MM.1S (cell line): ENCODE measurements around the gene ZBTB38.
A peak's percentile ranks its signal among the peaks of the same experiment; 100 is the strongest.

Experiments used
- DNase-seq: peaks from one replicate; pipeline ENCODE4 v3.0.0-alpha.2; 2015
- H2AFZ ChIP-seq: fragments of 300-600 bp; sonication (generic); 2 replicates; pipeline ENCODE4 v1.6.0; 2016; ENCODE audit warnings: antibody characterized with exemption, low read length
- H3F3A ChIP-seq: fragments of 300-600 bp; sonication (generic); 2 replicates; pipeline ENCODE4 v1.6.1; 2016; ENCODE audit warnings: mild to moderate bottlenecking, antibody characterized with exemption, low read length, moderate library complexity, mixed read lengths; ENCODE audit not compliant: insufficient read depth
- H3K27ac ChIP-seq: fragments of 300-600 bp; sonication (generic); 2 replicates; pipeline ENCODE4 v1.5.1; 2016; ENCODE audit warnings: mild to moderate bottlenecking, low read length
- H3K27me3 ChIP-seq: fragments of 300-600 bp; sonication (generic); replicated peaks from 2 replicates; pipeline ENCODE4 v1.6.0; 2016; ENCODE audit warnings: low read length; ENCODE audit not compliant: insufficient read depth
- H3K36me3 ChIP-seq: fragments of 300-600 bp; sonication (generic); replicated peaks from 2 replicates; pipeline ENCODE4 v1.6.1; 2016; ENCODE audit warnings: mild to moderate bottlenecking, low read length, mixed read lengths; ENCODE audit not compliant: insufficient read depth
- H3K4me1 ChIP-seq: fragments of 300-600 bp; sonication (generic); 2 replicates; pipeline ENCODE4 v1.6.1; 2016; ENCODE audit warnings: low read length, mixed read lengths
- H3K4me2 ChIP-seq: fragments of 300-600 bp; sonication (generic); 2 replicates; pipeline ENCODE4 v1.6.0; 2016; ENCODE audit warnings: low read depth, low read length
- H3K4me3 ChIP-seq: fragments of 300-600 bp; sonication (generic); 2 replicates; pipeline ENCODE4 v1.5.1; 2016; ENCODE audit warnings: low read length, mixed read lengths
- H3K79me2 ChIP-seq: fragments of 300-600 bp; sonication (generic); 2 replicates; pipeline ENCODE4 v1.6.1; 2016; ENCODE audit warnings: mixed run types, low read length, mixed read lengths
- H3K9ac ChIP-seq: fragments of 300-600 bp; sonication (generic); 2 replicates; pipeline ENCODE4 v1.6.1; 2016; ENCODE audit warnings: low read length, mixed read lengths
- H3K9me2 ChIP-seq: fragments of 300-600 bp; sonication (generic); replicated peaks from 2 replicates; pipeline ENCODE4 v1.6.1; 2016; ENCODE audit warnings: mild to moderate bottlenecking, low read length, mixed read lengths; ENCODE audit not compliant: insufficient read depth
- H3K9me3 ChIP-seq: fragments of 300-600 bp; sonication (generic); replicated peaks from 2 replicates; pipeline ENCODE4 v1.6.1; 2016; ENCODE audit warnings: mild to moderate bottlenecking, low read length, mixed read lengths; ENCODE audit not compliant: insufficient read depth
- H4K20me1 ChIP-seq: fragments of 300-600 bp; sonication (generic); 2 replicates; pipeline ENCODE4 v1.6.1; 2016; ENCODE audit warnings: mild to moderate bottlenecking, low read length, moderate library complexity, mixed read lengths; ENCODE audit not compliant: insufficient read depth
- CTCF ChIP-seq: fragments of 300-600 bp; sonication (generic); IDR thresholded peaks from 2 replicates; pipeline ENCODE4 v1.5.1; 2016; ENCODE audit warnings: antibody characterized with exemption, low read length, mixed read lengths
- EZH2 ChIP-seq: fragments of 300-600 bp; sonication (generic); optimal IDR thresholded peaks from 2 replicates; pipeline ENCODE3; 2017; ENCODE audit warnings: low read depth, mild to moderate bottlenecking, antibody characterized with exemption, low read length, mixed read lengths
- EZH2phosphoT487 ChIP-seq: fragments of 300-600 bp; sonication (generic); IDR thresholded peaks from 2 replicates; pipeline ENCODE4 v1.6.1; 2018; ENCODE audit warnings: antibody characterized with exemption, low read length

The ZBTB38 gene

GRCh38 chr3:141392416-141392815, 24.1 kb downstream of the ZBTB38 start:
- H4K20me1 ChIP-seq = no peaks in the 10 kb centered on the region
- peak overlapping the region; percentile 67 for H3K4me3 ChIP-seq
- peak overlapping the region; percentile 90 for H3K4me2 ChIP-seq
- no peak overlapping the region for H2AFZ ChIP-seq
- no peaks in the 10 kb centered on the region for H3K27me3 ChIP-seq
- H3K27ac ChIP-seq = peak overlapping the region; percentile 100
- H3K9me2 ChIP-seq = no peaks in the 10 kb centered on the region
- H3K9me3 ChIP-seq = no peaks in the 10 kb centered on the region
- TF ChIP-seq EZH2phosphoT487 (no peak), EZH2 (no peak), CTCF (no peak)
- peaks cover 57% of the 10 kb centered on the region for H3K4me1 ChIP-seq
- H3K9ac ChIP-seq = peak overlapping the region; percentile 100; the same call in 1 of the 2 replicates
- peaks cover 100% of the 10 kb centered on the region for H3K79me2 ChIP-seq
- H3F3A ChIP-seq = peaks cover 99% of the 10 kb centered on the region
- peaks cover 31% of the 10 kb centered on the region for H3K36me3 ChIP-seq
- no peak for DNase-seq

GRCh38 chr3:141392897-141393734, 24.8 kb downstream of the ZBTB38 start:
- Histone ChIP-seq H2AFZ (no peak overlapping the region), H3F3A (peaks cover 99% of the 10 kb centered on the region), H3K9ac (peak overlapping the region; percentile 100; the same call in 1 of the 2 replicates), H3K27ac (peak overlapping the region; percentile 100), H3K4me3 (peak overlapping the region; percentile 67; the same call in 1 of the 2 replicates), H3K79me2 (peaks cover 100% of the 10 kb centered on the region), H4K20me1 (no peaks in the 10 kb centered on the region), H3K4me1 (peaks cover 64% of the 10 kb centered on the region), H3K4me2 (peak overlapping the region; percentile 90), H3K9me3 (no peaks in the 10 kb centered on the region), H3K9me2 (no peaks in the 10 kb centered on the region), H3K36me3 (peaks cover 31% of the 10 kb centered on the region), H3K27me3 (no peaks in the 10 kb centered on the region)
- TF ChIP-seq EZH2 = no peak
- no peak for TF ChIP-seq CTCF
- no peak for TF ChIP-seq EZH2phosphoT487
- DNase-seq = no peak

- Histone ChIP-seq H3K4me1 (peaks cover 69% of the 10 kb centered on the region), H3K4me2 (peak overlapping the region; percentile 90; the same call in 1 of the 2 replicates), H3K36me3 (peaks cover 31% of the 10 kb centered on the region), H3K79me2 (peaks cover 100% of the 10 kb centered on the region), H3K9me2 (no peaks in the 10 kb centered on the region), H2AFZ (no peak overlapping the region), H3K27ac (peak overlapping the region; percentile 100; the same call in 1 of the 2 replicates), H3K9ac (no peak overlapping the region), H3K9me3 (no peaks in the 10 kb centered on the region), H4K20me1 (no peaks in the 10 kb centered on the region), H3F3A (peaks cover 99% of the 10 kb centered on the region), H3K4me3 (no peak overlapping the region), H3K27me3 (no peaks in the 10 kb centered on the region)
- DNase-seq = no peak
- TF ChIP-seq EZH2phosphoT487 = no peak
- TF ChIP-seq EZH2 = no peak
- no peak for TF ChIP-seq CTCF
Measured at GRCh38 chr3:141393735-141394076, 25.4 kb downstream of the ZBTB38 start.
